Upper lobe of left lung (tissue), 4 donors: ENCODE results near the gene GRK7.

Experiments
- EP300 ChIP-seq, 4 donors: sonication (generic); formaldehyde crosslinking; IDR thresholded peaks; one replicate each; pipeline ENCODE4 v1.5.1; 2017; ENCODE audit warnings: antibody characterized with exemption in 4 of 4, control low read depth in 2 of 4
- POLR2AphosphoS5 ChIP-seq, 2 donors: sonication (generic); formaldehyde crosslinking; IDR thresholded peaks; one replicate each; pipeline ENCODE4 v1.5.1; 2017; ENCODE audit warnings: antibody characterized with exemption in 2 of 2
- TF ChIP-seq, protein P1 (sequence below), 6 experiments: fragments of 450-650 bp in 4 of 6; fragments of 200-600 bp in 2 of 6; sonication (generic) in 2 of 6; IDR thresholded peaks; one replicate each; pipeline ENCODE4 v1.5.1; 2016 to 2019; ENCODE audit warnings: antibody characterized with exemption in 6 of 6

DNA sequence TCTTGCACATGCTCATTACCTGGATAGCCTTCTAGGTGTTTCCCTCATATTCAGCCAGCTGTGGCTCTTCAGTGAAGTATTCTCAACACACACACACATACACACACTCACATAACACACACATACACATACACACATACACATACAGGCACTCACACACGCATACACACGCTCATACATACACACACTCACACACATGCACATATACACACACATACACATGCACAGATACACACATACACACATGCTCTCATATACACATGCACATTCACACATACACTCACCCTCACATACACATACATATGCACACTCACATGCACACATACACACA, 41.2 kb downstream of the GRK7 start:
- TF ChIP-seq, protein P1, sequence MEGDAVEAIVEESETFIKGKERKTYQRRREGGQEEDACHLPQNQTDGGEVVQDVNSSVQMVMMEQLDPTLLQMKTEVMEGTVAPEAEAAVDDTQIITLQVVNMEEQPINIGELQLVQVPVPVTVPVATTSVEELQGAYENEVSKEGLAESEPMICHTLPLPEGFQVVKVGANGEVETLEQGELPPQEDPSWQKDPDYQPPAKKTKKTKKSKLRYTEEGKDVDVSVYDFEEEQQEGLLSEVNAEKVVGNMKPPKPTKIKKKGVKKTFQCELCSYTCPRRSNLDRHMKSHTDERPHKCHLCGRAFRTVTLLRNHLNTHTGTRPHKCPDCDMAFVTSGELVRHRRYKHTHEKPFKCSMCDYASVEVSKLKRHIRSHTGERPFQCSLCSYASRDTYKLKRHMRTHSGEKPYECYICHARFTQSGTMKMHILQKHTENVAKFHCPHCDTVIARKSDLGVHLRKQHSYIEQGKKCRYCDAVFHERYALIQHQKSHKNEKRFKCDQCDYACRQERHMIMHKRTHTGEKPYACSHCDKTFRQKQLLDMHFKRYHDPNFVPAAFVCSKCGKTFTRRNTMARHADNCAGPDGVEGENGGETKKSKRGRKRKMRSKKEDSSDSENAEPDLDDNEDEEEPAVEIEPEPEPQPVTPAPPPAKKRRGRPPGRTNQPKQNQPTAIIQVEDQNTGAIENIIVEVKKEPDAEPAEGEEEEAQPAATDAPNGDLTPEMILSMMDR (IDR thresholded peaks at IDR 0.05) = no peak
- TF ChIP-seq POLR2AphosphoS5 (IDR thresholded peaks at IDR 0.05) (no peak), EP300 (IDR thresholded peaks at IDR 0.05) (no peak)
